Adrenal gland (tissue), 5 donors: ENCODE data around the gene ADCY5.

Source experiments
- POLR2A ChIP-seq, 2 donors: fragments of 450-650 bp; IDR thresholded peaks; one replicate each; pipeline ENCODE4 v1.6.1; 2017; ENCODE audit warnings: antibody characterized with exemption in 2 of 2, mild to moderate bottlenecking in 2 of 2, moderate library complexity in 1 of 2
- TF ChIP-seq, protein P1 (sequence below), 6 experiments: fragments of 450-650 bp in 4 of 6; fragments of 200-600 bp in 2 of 6; sonication (generic) in 1 of 6; IDR thresholded peaks; 1 replicate in 5 of 6; 2 replicates in 1 of 6; pipeline versions ENCODE4 v1.5.1 to v1.8.0; 2016 to 2021; ENCODE audit warnings: antibody characterized with exemption in 6 of 6, mild to moderate bottlenecking in 2 of 6, moderate library complexity in 1 of 6
- donor health status: DM: no; HTN: no; CAD: no.

DNA sequence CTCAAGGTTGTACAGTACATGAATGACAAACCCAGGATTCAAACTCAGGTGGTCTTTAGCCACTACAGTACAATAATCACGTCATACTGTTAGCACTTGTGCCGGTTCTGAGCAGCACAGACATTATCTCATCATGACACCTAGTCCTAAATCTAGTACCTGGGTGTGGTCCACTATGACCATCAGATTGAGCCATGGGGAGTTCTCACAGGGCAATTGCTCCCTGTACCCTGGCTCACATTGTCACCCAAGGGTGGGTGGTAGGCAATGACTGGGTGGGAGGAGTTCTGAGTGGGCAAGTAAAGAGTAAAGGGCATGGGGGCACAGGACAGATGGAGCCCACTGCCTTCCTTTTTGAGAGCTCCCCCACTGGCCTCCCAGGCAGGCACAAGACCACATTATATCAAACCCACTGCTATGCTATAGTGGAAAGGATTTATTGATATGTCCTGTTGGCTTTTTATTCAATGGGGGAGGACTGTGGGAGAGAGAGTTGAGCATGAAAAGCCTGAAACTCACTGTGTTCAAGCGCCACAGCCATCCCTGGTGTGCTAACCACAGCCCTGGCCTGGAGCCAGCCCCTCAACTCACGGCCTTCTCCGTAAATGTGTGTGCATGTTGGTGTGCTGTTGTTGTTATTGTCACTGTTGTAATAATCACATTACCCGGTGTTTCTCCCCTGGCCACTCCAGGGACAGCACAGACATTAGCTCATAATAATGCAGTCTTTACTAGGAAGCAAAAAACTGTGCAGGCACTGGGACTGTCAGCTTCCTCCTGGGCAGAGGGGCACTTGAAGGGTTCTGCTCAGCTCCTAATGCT lies 27.3 kb downstream of the ADCY5 start:
- TF ChIP-seq POLR2A (IDR thresholded peaks at IDR 0.05), result no peak
- TF ChIP-seq, protein P1, sequence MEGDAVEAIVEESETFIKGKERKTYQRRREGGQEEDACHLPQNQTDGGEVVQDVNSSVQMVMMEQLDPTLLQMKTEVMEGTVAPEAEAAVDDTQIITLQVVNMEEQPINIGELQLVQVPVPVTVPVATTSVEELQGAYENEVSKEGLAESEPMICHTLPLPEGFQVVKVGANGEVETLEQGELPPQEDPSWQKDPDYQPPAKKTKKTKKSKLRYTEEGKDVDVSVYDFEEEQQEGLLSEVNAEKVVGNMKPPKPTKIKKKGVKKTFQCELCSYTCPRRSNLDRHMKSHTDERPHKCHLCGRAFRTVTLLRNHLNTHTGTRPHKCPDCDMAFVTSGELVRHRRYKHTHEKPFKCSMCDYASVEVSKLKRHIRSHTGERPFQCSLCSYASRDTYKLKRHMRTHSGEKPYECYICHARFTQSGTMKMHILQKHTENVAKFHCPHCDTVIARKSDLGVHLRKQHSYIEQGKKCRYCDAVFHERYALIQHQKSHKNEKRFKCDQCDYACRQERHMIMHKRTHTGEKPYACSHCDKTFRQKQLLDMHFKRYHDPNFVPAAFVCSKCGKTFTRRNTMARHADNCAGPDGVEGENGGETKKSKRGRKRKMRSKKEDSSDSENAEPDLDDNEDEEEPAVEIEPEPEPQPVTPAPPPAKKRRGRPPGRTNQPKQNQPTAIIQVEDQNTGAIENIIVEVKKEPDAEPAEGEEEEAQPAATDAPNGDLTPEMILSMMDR (IDR thresholded peaks at IDR 0.05), result no peak
